Effector memory CD8-positive, alpha-beta T cell (primary cell): ENCODE results near the gene LRG1.

Experiments used
- ATAC-seq: fragments of 150-1000 bp; cut with Tn5 transposase; replicated peaks from 2 replicates; pipeline ENCODE4 v1.10.0; 2021; ENCODE audit warnings: mild to moderate bottlenecking, moderate library complexity
- DNase-seq, 3 experiments: peaks; one replicate each; pipeline ENCODE4 v3.0.0; 2021
- H3K27ac Mint-ChIP-seq, 2 donors: one replicate each; pipeline ENCODE4 v1.8.0; 2022; ENCODE audit warnings: mild to moderate bottlenecking in 2 of 2, mixed read lengths in 2 of 2, moderate library complexity in 2 of 2
- H3K27me3 Mint-ChIP-seq, 2 donors: one replicate each; pipeline ENCODE4 v1.8.0; 2022; ENCODE audit warnings: mixed read lengths in 2 of 2
- H3K36me3 Mint-ChIP-seq: one replicate; pipeline ENCODE4 v1.8.0; 2022; ENCODE audit warnings: mild to moderate bottlenecking, moderate library complexity, mixed read lengths; ENCODE audit not compliant: insufficient read depth
- H3K4me1 Mint-ChIP-seq, 2 donors: one replicate each; pipeline ENCODE4 v1.8.0; 2022; ENCODE audit warnings: low read depth in 2 of 2, mixed read lengths in 2 of 2
- H3K4me3 Mint-ChIP-seq, 2 donors: one replicate each; pipeline ENCODE4 v1.8.0; 2022; ENCODE audit warnings: mild to moderate bottlenecking in 2 of 2, mixed read lengths in 2 of 2, moderate library complexity in 2 of 2
- H3K9me3 Mint-ChIP-seq, 2 donors: one replicate each; pipeline ENCODE4 v1.8.0; 2022; ENCODE audit warnings: mixed read lengths in 2 of 2

The LRG1 gene

DNA sequence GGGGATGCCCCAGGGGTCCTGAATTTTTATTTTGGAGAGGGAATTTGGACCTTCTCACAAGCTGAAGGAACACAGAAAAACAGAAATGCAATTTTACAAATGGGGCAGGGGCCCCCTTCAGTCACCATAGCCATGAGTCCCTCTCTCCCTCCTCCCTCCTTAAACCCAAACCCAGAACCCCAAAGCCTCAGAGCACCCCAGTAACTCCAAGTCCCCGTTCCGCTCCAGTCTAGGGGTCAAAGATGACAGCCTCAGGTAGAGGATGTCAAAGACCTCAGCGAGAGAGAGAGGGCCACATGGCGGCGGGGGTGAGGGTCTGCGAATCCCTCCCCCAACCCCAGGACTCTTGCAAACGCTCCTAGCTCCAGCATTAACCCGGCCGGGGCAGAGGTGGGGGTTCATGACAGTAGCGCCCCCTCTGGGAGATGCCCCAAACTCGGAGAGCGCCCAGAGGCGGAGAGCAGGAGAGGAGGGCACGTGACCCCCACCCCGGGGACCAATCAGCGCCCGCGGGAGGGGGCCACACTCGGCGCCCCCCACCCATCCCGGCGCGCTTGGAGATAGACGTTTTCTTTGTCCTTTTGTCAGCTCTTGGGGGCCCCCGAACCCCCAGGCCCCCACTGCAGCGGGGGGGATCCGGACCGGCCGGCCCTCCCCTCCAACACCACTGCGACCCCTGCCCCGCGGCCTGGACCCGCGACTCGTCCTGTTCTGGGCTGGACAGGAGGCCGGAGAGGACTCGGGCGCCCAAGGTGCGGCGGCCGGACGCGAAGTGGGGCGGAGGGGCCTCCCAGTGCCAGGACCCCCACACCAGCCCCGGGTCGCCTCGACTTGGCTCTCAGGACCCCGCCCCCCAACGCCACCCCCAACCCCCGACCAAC is 40.4 kb upstream of the LRG1 start:
- Mint-ChIP-seq H3K4me1 (peaks cover 0 to 12% of the 10 kb centered on the region in 2 donors), H3K9me3 (no peaks in the 10 kb centered on the region), H3K27me3 (peaks cover 64 to 86% of the 10 kb centered on the region in 2 donors), H3K36me3 (peaks cover 3% of the 10 kb centered on the region), H3K4me3 (no peak overlapping the region), H3K27ac (no peak overlapping the region)
- DNase-seq (no peak), ATAC-seq (no peak)

- no peak for DNase-seq
- ATAC-seq = no peak
- H3K4me3 Mint-ChIP-seq = no peak overlapping the region
- peaks cover 64 to 88% of the 10 kb centered on the region in 2 donors for H3K27me3 Mint-ChIP-seq
- H3K27ac Mint-ChIP-seq = no peak overlapping the region
- no peaks in the 10 kb centered on the region for H3K9me3 Mint-ChIP-seq
- H3K4me1 Mint-ChIP-seq = peaks cover 0 to 10% of the 10 kb centered on the region in 2 donors
- H3K36me3 Mint-ChIP-seq = no peaks in the 10 kb centered on the region
Measured at GRCh38 chr19:4579389-4579788, 39.6 kb upstream of the LRG1 start.

DNA sequence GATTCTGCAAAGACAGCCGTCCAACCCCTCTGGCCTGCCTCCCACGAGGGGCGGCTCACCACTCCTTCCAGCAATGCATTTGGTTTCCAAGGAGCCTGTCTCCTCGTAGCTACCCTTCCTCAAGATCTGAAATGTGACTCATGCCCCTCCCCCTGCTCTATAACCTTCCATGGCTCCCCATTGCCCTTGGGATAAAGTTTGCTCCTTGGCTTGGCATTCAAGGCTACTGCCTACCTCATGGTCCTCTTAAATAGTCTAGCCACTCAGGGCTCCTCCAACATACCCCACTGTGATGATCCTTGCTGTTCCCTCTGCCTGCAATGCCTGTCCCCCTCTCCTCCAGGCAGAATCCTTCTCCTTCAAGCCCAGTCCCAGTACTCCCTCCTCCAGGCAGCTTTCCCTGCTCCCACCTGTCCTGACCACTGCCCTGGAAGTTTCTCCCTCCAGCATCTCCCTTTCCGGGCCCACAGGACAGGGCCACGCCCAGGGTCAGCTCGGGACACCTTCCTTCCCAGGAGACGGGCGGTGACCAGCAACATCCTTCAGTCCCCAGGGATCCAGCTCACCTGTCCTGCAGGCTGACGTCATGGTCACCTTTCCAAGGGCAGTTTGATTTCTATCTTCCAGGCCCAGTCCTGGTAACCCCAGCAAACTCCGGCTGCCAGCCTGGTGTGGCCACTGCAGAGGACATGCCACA is 38.9 kb upstream of the LRG1 start:
- Mint-ChIP-seq H3K27ac (no peak overlapping the region), H3K9me3 (no peaks in the 10 kb centered on the region), H3K27me3 (peaks cover 63 to 87% of the 10 kb centered on the region in 2 donors), H3K4me3 (no peak overlapping the region), H3K4me1 (peaks cover 0 to 10% of the 10 kb centered on the region in 2 donors), H3K36me3 (no peaks in the 10 kb centered on the region)
- DNase-seq (no peak), ATAC-seq (no peak)

GRCh38 chr19:4577020-4577782 is 37.4 kb upstream of the LRG1 start:
- Mint-ChIP-seq H3K4me1 (peaks cover 0 to 4% of the 10 kb centered on the region in 2 donors), H3K4me3 (no peak overlapping the region), H3K9me3 (no peaks in the 10 kb centered on the region), H3K27ac (no peak overlapping the region), H3K27me3 (peaks cover 52 to 72% of the 10 kb centered on the region in 2 donors), H3K36me3 (no peaks in the 10 kb centered on the region)
- DNase-seq = no peak
- no peak for ATAC-seq

GRCh38 chr19:4576016-4576933 is 36.4 kb upstream of the LRG1 start:
- Mint-ChIP-seq H3K4me1 (peaks cover 0 to 2% of the 10 kb centered on the region in 2 donors), H3K27me3 (peaks cover 46 to 64% of the 10 kb centered on the region in 2 donors), H3K4me3 (no peak overlapping the region), H3K9me3 (no peaks in the 10 kb centered on the region), H3K36me3 (no peaks in the 10 kb centered on the region), H3K27ac (no peak overlapping the region)
- ATAC-seq = no peak
- DNase-seq = peak; percentile 60 to 72 (median 62)

GRCh38 chr19:4575267-4576015 is 35.6 kb upstream of the LRG1 start:
- no peak overlapping the region for H3K27ac Mint-ChIP-seq

GRCh38 chr19:4573682-4574081 is 33.8 kb upstream of the LRG1 start:
- ATAC-seq (no peak), DNase-seq (no peak)
- H3K27ac Mint-ChIP-seq = no peak overlapping the region
- peaks cover 30 to 45% of the 10 kb centered on the region in 2 donors for H3K27me3 Mint-ChIP-seq
- peaks cover 0 to 2% of the 10 kb centered on the region in 2 donors for H3K4me1 Mint-ChIP-seq
- H3K9me3 Mint-ChIP-seq = no peaks in the 10 kb centered on the region
- no peaks in the 10 kb centered on the region for H3K36me3 Mint-ChIP-seq
- no peak overlapping the region for H3K4me3 Mint-ChIP-seq

More at GRCh38 chr19:4575267-4576015, 35.6 kb upstream of the LRG1 start:
- no peak for DNase-seq
- ATAC-seq = no peak
- Mint-ChIP-seq H3K36me3 (no peaks in the 10 kb centered on the region), H3K4me1 (peaks cover 0 to 2% of the 10 kb centered on the region in 2 donors), H3K27me3 (peaks cover 46 to 63% of the 10 kb centered on the region in 2 donors), H3K4me3 (no peak overlapping the region), H3K9me3 (no peaks in the 10 kb centered on the region)

DNA sequence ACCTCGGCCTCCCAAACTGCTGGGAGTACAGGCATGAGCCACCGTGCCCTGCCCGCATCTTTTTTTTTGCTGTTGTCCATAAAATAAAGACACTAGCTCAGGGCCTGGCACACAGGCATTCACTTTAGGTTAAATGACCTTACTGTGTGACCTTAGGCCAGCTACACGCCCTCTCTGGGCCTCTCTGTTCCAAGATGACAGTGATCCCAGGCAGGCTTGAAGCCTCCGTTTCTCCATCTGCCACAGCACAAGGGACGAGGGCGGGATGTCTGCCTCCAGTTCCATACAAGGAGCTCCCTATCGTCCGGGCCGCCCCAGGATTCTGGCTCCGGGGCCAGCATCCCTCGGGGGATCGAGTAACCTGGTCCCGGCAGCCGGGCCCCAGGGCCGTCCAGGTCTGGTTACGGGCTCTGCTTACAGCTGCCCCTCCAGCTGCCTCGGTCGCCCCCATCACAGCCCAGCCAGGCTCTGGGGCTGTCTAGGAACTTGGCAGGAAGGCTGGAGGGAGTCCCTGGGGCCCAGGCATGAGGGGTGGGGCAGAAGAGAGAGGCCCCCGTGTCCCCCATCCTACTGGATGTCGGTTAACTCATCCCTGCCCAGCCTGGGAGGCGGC is 31.6 kb upstream of the LRG1 start:
- H3K27me3 Mint-ChIP-seq = peaks cover 28 to 42% of the 10 kb centered on the region in 2 donors
- H3K9me3 Mint-ChIP-seq = no peaks in the 10 kb centered on the region
- no peak overlapping the region for H3K4me3 Mint-ChIP-seq
- DNase-seq (no peak), ATAC-seq (no peak)
- H3K36me3 Mint-ChIP-seq = no peaks in the 10 kb centered on the region
- H3K27ac Mint-ChIP-seq = no peak overlapping the region
- H3K4me1 Mint-ChIP-seq = peaks cover 0 to 1% of the 10 kb centered on the region in 2 donors

GRCh38 chr19:4570916-4571304 is 31.1 kb upstream of the LRG1 start:
- H3K4me3 Mint-ChIP-seq = no peak overlapping the region
- no peaks in the 10 kb centered on the region for H3K36me3 Mint-ChIP-seq
- no peaks in the 10 kb centered on the region for H3K4me1 Mint-ChIP-seq
- H3K27me3 Mint-ChIP-seq = peaks cover 23 to 40% of the 10 kb centered on the region in 2 donors
- ATAC-seq = no peak
- no peak overlapping the region for H3K27ac Mint-ChIP-seq
- DNase-seq = no peak
- H3K9me3 Mint-ChIP-seq = no peaks in the 10 kb centered on the region

- Mint-ChIP-seq H3K9me3 (no peaks in the 10 kb centered on the region), H3K4me3 (no peak overlapping the region), H3K27me3 (peaks cover 18 to 35% of the 10 kb centered on the region in 2 donors), H3K4me1 (no peaks in the 10 kb centered on the region), H3K36me3 (no peaks in the 10 kb centered on the region), H3K27ac (no peak overlapping the region)
- ATAC-seq (no peak), DNase-seq (no peak)
Measured at GRCh38 chr19:4570402-4570801, 30.6 kb upstream of the LRG1 start.

- Mint-ChIP-seq H3K27me3 (peaks cover 12 to 22% of the 10 kb centered on the region in 2 donors), H3K4me3 (no peak overlapping the region), H3K9me3 (no peaks in the 10 kb centered on the region), H3K27ac (no peak overlapping the region), H3K4me1 (no peaks in the 10 kb centered on the region), H3K36me3 (no peaks in the 10 kb centered on the region)
- DNase-seq (no peak), ATAC-seq (no peak)
Measured at GRCh38 chr19:4568886-4569285, 29.1 kb upstream of the LRG1 start.
